Measurements from ENCODE around the gene MEIS1.

Gene MEIS1

GRCh38 chr2:66429693-66430504 is 5.0 kb upstream of the MEIS1 start:
- Histone ChIP-seq H3K9ac (ENCODE audit: low read length) (no peak overlapping the region), H3K27ac (ENCODE audit: low read length) (no peak overlapping the region), H3K9me2 (replicated peaks; ENCODE audit: insufficient read depth, low read length) (no peaks in the 10 kb centered on the region), H3K79me2 (ENCODE audit: low read length) (no peaks in the 10 kb centered on the region), H3K36me3 (replicated peaks; ENCODE audit: insufficient read depth, low read length) (no peaks in the 10 kb centered on the region), H4K20me1 (ENCODE audit: insufficient read depth, low read length) (no peaks in the 10 kb centered on the region), H2AFZ (ENCODE audit: low read length) (no peak overlapping the region), H3K9me3 (replicated peaks; ENCODE audit: insufficient read depth, low read length) (no peaks in the 10 kb centered on the region), H3K4me3 (ENCODE audit: low read length) (no peak overlapping the region), H3K4me2 (ENCODE audit: low read depth, low read length) (no peak overlapping the region), H3K4me1 (ENCODE audit: low read length) (no peaks in the 10 kb centered on the region), H3K27me3 (replicated peaks; ENCODE audit: insufficient read depth, low read length) (no peaks in the 10 kb centered on the region), H3F3A (ENCODE audit: insufficient read depth, low read length) (peaks cover 12% of the 10 kb centered on the region)
- TF ChIP-seq CTCF (IDR thresholded peaks at IDR 0.05; ENCODE audit: low read length), result no peak
- TF ChIP-seq EZH2 (optimal IDR thresholded peaks at IDR 0.05; ENCODE audit: low read depth, low read length), result no peak
- TF ChIP-seq EZH2phosphoT487 (IDR thresholded peaks at IDR 0.05; ENCODE audit: low read length), result no peak
- no peak for DNase-seq

- Histone ChIP-seq H3K36me3 (replicated peaks; ENCODE audit: insufficient read depth, low read length) (no peaks in the 10 kb centered on the region), H3F3A (ENCODE audit: insufficient read depth, low read length) (peaks cover 19% of the 10 kb centered on the region), H3K27ac (ENCODE audit: low read length) (no peak overlapping the region), H3K79me2 (ENCODE audit: low read length) (peaks cover 3% of the 10 kb centered on the region), H3K9me3 (replicated peaks; ENCODE audit: insufficient read depth, low read length) (no peaks in the 10 kb centered on the region), H3K27me3 (replicated peaks; ENCODE audit: insufficient read depth, low read length) (no peaks in the 10 kb centered on the region), H3K9ac (ENCODE audit: low read length) (no peak overlapping the region), H3K4me1 (ENCODE audit: low read length) (no peaks in the 10 kb centered on the region), H4K20me1 (ENCODE audit: insufficient read depth, low read length) (no peaks in the 10 kb centered on the region), H3K4me3 (ENCODE audit: low read length) (no peak overlapping the region), H3K9me2 (replicated peaks; ENCODE audit: insufficient read depth, low read length) (no peaks in the 10 kb centered on the region), H3K4me2 (ENCODE audit: low read depth, low read length) (no peak overlapping the region), H2AFZ (ENCODE audit: low read length) (no peak overlapping the region)
- no peak for TF ChIP-seq EZH2phosphoT487 (IDR thresholded peaks at IDR 0.05; ENCODE audit: low read length)
- TF ChIP-seq EZH2 (optimal IDR thresholded peaks at IDR 0.05; ENCODE audit: low read depth, low read length), result no peak
- TF ChIP-seq CTCF (IDR thresholded peaks at IDR 0.05; ENCODE audit: low read length), result no peak
- no peak for DNase-seq
Measured at GRCh38 chr2:66430505-66431273, 4.2 kb upstream of the MEIS1 start.

GRCh38 chr2:66431274-66431642 is 3.7 kb upstream of the MEIS1 start:
- no peaks in the 10 kb centered on the region for H3K27me3 ChIP-seq (replicated peaks; ENCODE audit: insufficient read depth, low read length)
- H3K9me3 ChIP-seq (replicated peaks; ENCODE audit: insufficient read depth, low read length), result no peaks in the 10 kb centered on the region
- no peak overlapping the region for H3K27ac ChIP-seq (ENCODE audit: low read length)
- peaks cover 22% of the 10 kb centered on the region for H3F3A ChIP-seq (ENCODE audit: insufficient read depth, low read length)
- H3K79me2 ChIP-seq (ENCODE audit: low read length), result peaks cover 9% of the 10 kb centered on the region
- no peak overlapping the region for H3K4me2 ChIP-seq (ENCODE audit: low read depth, low read length)
- H3K4me3 ChIP-seq (ENCODE audit: low read length), result no peak overlapping the region
- no peaks in the 10 kb centered on the region for H3K36me3 ChIP-seq (replicated peaks; ENCODE audit: insufficient read depth, low read length)
- H2AFZ ChIP-seq (ENCODE audit: low read length), result no peak overlapping the region
- TF ChIP-seq CTCF (IDR thresholded peaks at IDR 0.05; ENCODE audit: low read length) (no peak), EZH2phosphoT487 (IDR thresholded peaks at IDR 0.05; ENCODE audit: low read length) (no peak), EZH2 (optimal IDR thresholded peaks at IDR 0.05; ENCODE audit: low read depth, low read length) (no peak)
- no peaks in the 10 kb centered on the region for H3K9me2 ChIP-seq (replicated peaks; ENCODE audit: insufficient read depth, low read length)
- no peak for DNase-seq
- no peak overlapping the region for H3K9ac ChIP-seq (ENCODE audit: low read length)
- no peaks in the 10 kb centered on the region for H4K20me1 ChIP-seq (ENCODE audit: insufficient read depth, low read length)
- no peaks in the 10 kb centered on the region for H3K4me1 ChIP-seq (ENCODE audit: low read length)
